Stomach (tissue), 4 donors: Measurements from ENCODE around the gene GLRA3.

Source experiments
- CTCF ChIP-seq, 7 experiments: fragments of 450-650 bp in 4 of 7; fragments of 200-600 bp in 3 of 7; sonication (generic) in 3 of 7; IDR thresholded peaks; one replicate each; pipeline ENCODE4 v1.5.1; 2016 to 2019; ENCODE audit warnings: antibody characterized with exemption in 7 of 7, control low read depth in 2 of 7, mild to moderate bottlenecking in 1 of 7
- EP300 ChIP-seq: sonication (generic); formaldehyde crosslinking; IDR thresholded peaks from one replicate; pipeline ENCODE4 v1.6.1; 2017; ENCODE audit warnings: antibody characterized with exemption
- POLR2A ChIP-seq, 4 donors: fragments of 450-650 bp; IDR thresholded peaks; one replicate each; pipeline ENCODE4 v1.6.1; 2016; ENCODE audit warnings: antibody characterized with exemption in 4 of 4, control low read depth in 2 of 4, mild to moderate bottlenecking in 1 of 4, moderate library complexity in 1 of 4
- POLR2AphosphoS5 ChIP-seq, 3 donors: sonication (generic); formaldehyde crosslinking; IDR thresholded peaks; one replicate each; pipeline ENCODE4 v1.6.1; 2016; ENCODE audit warnings: antibody characterized with exemption in 3 of 3

GRCh38 chr4:174672276-174672675 lies 156.8 kb downstream of the GLRA3 start:
- TF ChIP-seq POLR2AphosphoS5 (IDR thresholded peaks at IDR 0.05), result no peak
- no peak for TF ChIP-seq CTCF (IDR thresholded peaks at IDR 0.05)
- TF ChIP-seq POLR2A (IDR thresholded peaks at IDR 0.05), result no peak
- no peak for TF ChIP-seq EP300
